ENCODE data around the gene HIVEP2. TPM values are rescaled to one million over a fixed set of nuclear protein-coding genes. Genes with fewer than 3 reads are reported as not detected.

Gene HIVEP2
- total RNA-seq, 1 donor from 2014 or later: 12.3 TPM

GRCh38 chr6:142860498-142860897 lies 84.5 kb downstream of the HIVEP2 start:
- no peak overlapping the region for H3K4me3 ChIP-seq (ENCODE audit: low read depth, low read length)
- TF ChIP-seq CTCF (conservative IDR thresholded peaks at IDR 0.05; ENCODE audit: low read depth, low read length): no peak
- DNase-seq (ENCODE audit: low read depth): no peak

GRCh38 chr6:142857796-142858555 lies 87.0 kb downstream of the HIVEP2 start:
- no peak for TF ChIP-seq CTCF (conservative IDR thresholded peaks at IDR 0.05; ENCODE audit: low read depth, low read length)
- no peak for DNase-seq (ENCODE audit: low read depth)
- no peak overlapping the region for H3K4me3 ChIP-seq (ENCODE audit: low read depth, low read length)

GRCh38 chr6:142857233-142857761 lies 87.7 kb downstream of the HIVEP2 start:
- TF ChIP-seq CTCF (conservative IDR thresholded peaks at IDR 0.05; ENCODE audit: low read depth, low read length): no peak
- no peak for DNase-seq (ENCODE audit: low read depth)
- H3K4me3 ChIP-seq (ENCODE audit: low read depth, low read length): no peak overlapping the region

- DNase-seq (ENCODE audit: low read depth): no peak
- no peak overlapping the region for H3K4me3 ChIP-seq (ENCODE audit: low read depth, low read length)
- TF ChIP-seq CTCF (conservative IDR thresholded peaks at IDR 0.05; ENCODE audit: low read depth, low read length): no peak
These were observed 88.2 kb downstream of the HIVEP2 start for GRCh38 chr6:142856624-142857232.

GRCh38 chr6:142855893-142856623 lies 88.9 kb downstream of the HIVEP2 start:
- TF ChIP-seq CTCF (conservative IDR thresholded peaks at IDR 0.05; ENCODE audit: low read depth, low read length): no peak
- no peak overlapping the region for H3K4me3 ChIP-seq (ENCODE audit: low read depth, low read length)
- no peak for DNase-seq (ENCODE audit: low read depth)

- H3K4me3 ChIP-seq (ENCODE audit: low read depth, low read length): no peak overlapping the region
- no peak for DNase-seq (ENCODE audit: low read depth)
- TF ChIP-seq CTCF (conservative IDR thresholded peaks at IDR 0.05; ENCODE audit: low read depth, low read length): no peak
These were observed 90.1 kb downstream of the HIVEP2 start for GRCh38 chr6:142854589-142855488.

All from epithelial cell of proximal tubule (primary cell).